H1 (cell line): Measurements from ENCODE around the gene CELSR1. TPM values are rescaled to one million over a fixed set of nuclear protein-coding genes. Genes with fewer than 3 reads are reported as not detected.

Experiments
- CTCF ChIA-PET: fragments of 300-600 bp; sonication (Branson Sonifier 250); formaldehyde crosslinking; loops from one replicate; lab custom pipeline; 2021; ENCODE audit not compliant: partially characterized antibody; lab: Charles Lee
- POLR2A ChIA-PET: fragments of 300-600 bp; sonication (Branson Sonifier 250); formaldehyde crosslinking; loops from one replicate; lab custom pipeline; 2021; ENCODE audit warnings: inconsistent platforms; ENCODE audit not compliant: partially characterized antibody; lab: Charles Lee
- DNase-seq, 2 experiments: peaks; one replicate each; pipeline versions ENCODE4 v3.0.0 to v3.0.0-alpha.2; 2010 to 2022; ENCODE audit warnings: low spot score in 2 of 2, low read depth in 1 of 2, mixed read lengths in 1 of 2
- FAIRE-seq: peaks from 2 replicates; lab custom pipeline; 2011; peaks lifted over from hg19 to GRCh38; lab: Jason Lieb, UNC
- H2AFZ ChIP-seq: 2 replicates; pipeline ENCODE4 v1.8.1; 2012; ENCODE audit warnings: low read length, inconsistent platforms
- H2AK5ac ChIP-seq: 2 replicates; pipeline ENCODE4 v1.6.1; 2013; ENCODE audit warnings: low read depth, low read length
- H2BK120ac ChIP-seq: replicated peaks from 2 replicates; pipeline ENCODE3; 2013; ENCODE audit warnings: low read depth, low read length, inconsistent platforms
- H2BK12ac ChIP-seq: 2 replicates; pipeline ENCODE4 v1.6.1; 2013; ENCODE audit warnings: low read depth, low read length
- H2BK15ac ChIP-seq: 2 replicates; pipeline ENCODE4 v1.6.1; 2013; ENCODE audit warnings: low read length
- H2BK20ac ChIP-seq: 2 replicates; pipeline ENCODE4 v1.6.1; 2013; ENCODE audit warnings: low read length
- H2BK5ac ChIP-seq: 2 replicates; pipeline ENCODE4 v1.6.1; 2013; ENCODE audit warnings: low read depth, low read length
- H3K14ac ChIP-seq: 2 replicates; pipeline ENCODE4 v1.6.1; 2013; ENCODE audit warnings: inconsistent platforms; ENCODE audit not compliant: insufficient read length
- H3K18ac ChIP-seq: 2 replicates; pipeline ENCODE4 v1.6.1; 2013; ENCODE audit warnings: low read length; ENCODE audit errors: extremely low read depth
- H3K23ac ChIP-seq: 2 replicates; pipeline ENCODE4 v1.6.1; 2013; ENCODE audit warnings: inconsistent platforms; ENCODE audit not compliant: insufficient read length
- H3K23me2 ChIP-seq: 2 replicates; pipeline ENCODE4 v1.6.1; 2013; ENCODE audit warnings: low read depth, low read length
- H3K27ac ChIP-seq: 2 replicates; pipeline ENCODE4 v1.6.1; 2011; ENCODE audit warnings: low read depth, low read length, inconsistent platforms
- H3K27me3 ChIP-seq, 4 experiments: replicated peaks in 1 of 4; 1 replicate in 1 of 4; 2 replicates in 3 of 4; pipeline versions ENCODE4 v1.6.1 to v1.8.1; 2011 to 2013; ENCODE audit warnings: low read length in 3 of 4, mild to moderate bottlenecking in 3 of 4, inconsistent platforms in 2 of 4, mixed read lengths in 2 of 4, moderate library complexity in 1 of 4; ENCODE audit not compliant: control insufficient read depth in 3 of 4, insufficient read depth in 3 of 4; ENCODE audit errors: extremely low read depth in 1 of 4
- H3K36me3 ChIP-seq, 4 experiments: 2 replicates each; pipeline versions ENCODE4 v1.6.1 to v1.8.1; 2011 to 2013; ENCODE audit warnings: mild to moderate bottlenecking in 4 of 4, low read length in 3 of 4, moderate library complexity in 2 of 4, control low read depth in 1 of 4, inconsistent platforms in 1 of 4; ENCODE audit not compliant: insufficient read depth in 4 of 4, control insufficient read depth in 2 of 4
- H3K4ac ChIP-seq: replicated peaks from 2 replicates; pipeline ENCODE3; 2013; ENCODE audit warnings: low read length, low read depth, mixed read lengths, inconsistent platforms; ENCODE audit not compliant: insufficient read length
- H3K4me1 ChIP-seq, 4 experiments: replicated peaks in 1 of 4; 1 replicate in 1 of 4; 2 replicates in 3 of 4; pipeline versions ENCODE4 v1.6.1 to v1.8.1; 2011 to 2013; ENCODE audit warnings: low read length in 3 of 4, inconsistent platforms in 2 of 4, mixed read lengths in 1 of 4; ENCODE audit not compliant: insufficient read depth in 4 of 4, control insufficient read depth in 3 of 4
- H3K4me2 ChIP-seq, 2 experiments: 2 replicates each; pipeline versions ENCODE4 v1.6.1 to v1.8.1; 2011 to 2013; ENCODE audit warnings: low read depth in 2 of 2, low read length in 2 of 2, control low read depth in 1 of 2, inconsistent platforms in 1 of 2, mild to moderate bottlenecking in 1 of 2; ENCODE audit not compliant: insufficient read depth in 1 of 2
- H3K4me3 ChIP-seq, 4 experiments: fragments of 200-600, 300-600 bp in 1 of 4; sonication (generic), shearing (Covaris generic), sonication (Bioruptor Twin) in 1 of 4; 2 replicates each; pipeline versions ENCODE4 v1.5.1 to v1.8.1; 2011 to 2016; ENCODE audit warnings: low read length in 4 of 4, low read depth in 3 of 4, control low read depth in 2 of 4, inconsistent platforms in 2 of 4, mild to moderate bottlenecking in 2 of 4, mixed read lengths in 1 of 4, moderate library complexity in 1 of 4; ENCODE audit not compliant: insufficient read depth in 2 of 4; ENCODE audit errors: extremely low read depth in 1 of 4
- H3K56ac ChIP-seq: replicated peaks from 2 replicates; pipeline ENCODE3; 2013; ENCODE audit warnings: low read depth, mild to moderate bottlenecking, mixed read lengths, low read length, inconsistent platforms; ENCODE audit not compliant: insufficient read length
- H3K79me1 ChIP-seq: 2 replicates; pipeline ENCODE4 v1.6.1; 2013; ENCODE audit warnings: low read depth, low read length, control low read depth
- H3K79me2 ChIP-seq, 2 experiments: 2 replicates each; pipeline versions ENCODE4 v1.6.1 to v1.8.1; 2012 to 2013; ENCODE audit warnings: low read length in 2 of 2, mild to moderate bottlenecking in 2 of 2, inconsistent platforms in 1 of 2; ENCODE audit not compliant: insufficient read depth in 2 of 2, control insufficient read depth in 1 of 2
- H3K9ac ChIP-seq, 4 experiments: replicated peaks in 1 of 4; 1 replicate in 1 of 4; 2 replicates in 3 of 4; pipeline versions ENCODE4 v1.6.1 to v1.8.1; 2011 to 2013; ENCODE audit warnings: low read depth in 3 of 4, low read length in 3 of 4, control low read depth in 2 of 4, mild to moderate bottlenecking in 2 of 4, moderate library complexity in 2 of 4, inconsistent platforms in 1 of 4; ENCODE audit errors: extremely low read depth in 1 of 4
- H3K9me3 ChIP-seq, 2 experiments: 2 replicates each; pipeline versions ENCODE4 v1.6.1 to v1.8.1; 2012 to 2013; ENCODE audit warnings: mild to moderate bottlenecking in 2 of 2, moderate library complexity in 2 of 2, control low read depth in 1 of 2, inconsistent platforms in 1 of 2, low read depth in 1 of 2, low read length in 1 of 2, mixed read lengths in 1 of 2; ENCODE audit not compliant: insufficient read depth in 2 of 2
- H4K20me1 ChIP-seq, 2 experiments: replicated peaks in 1 of 2; 2 replicates each; pipeline versions ENCODE3 to v1.8.1; 2011 to 2013; ENCODE audit warnings: inconsistent platforms in 2 of 2, low read length in 2 of 2, mild to moderate bottlenecking in 1 of 2; ENCODE audit not compliant: insufficient read depth in 2 of 2, control insufficient read depth in 1 of 2
- H4K5ac ChIP-seq: 2 replicates; pipeline ENCODE4 v1.6.1; 2013; ENCODE audit warnings: low read length, low read depth, mixed read lengths, inconsistent platforms; ENCODE audit not compliant: insufficient read length
- H4K8ac ChIP-seq: 2 replicates; pipeline ENCODE4 v1.8.0; 2013; ENCODE audit warnings: mild to moderate bottlenecking, moderate library complexity, low read length, inconsistent platforms; ENCODE audit not compliant: insufficient read depth; ENCODE audit errors: extremely low read depth
- H4K91ac ChIP-seq: replicated peaks from 2 replicates; pipeline ENCODE3; 2013; ENCODE audit warnings: low read length, mixed read lengths, inconsistent platforms; ENCODE audit not compliant: insufficient read length
- KDM1A ChIP-seq: fragments of 200-600, 300-600 bp; sonication (generic); IDR thresholded peaks from 2 replicates; pipeline ENCODE4 v1.7.1; 2016; ENCODE audit warnings: mild to moderate bottlenecking, low read length, borderline replicate concordance
- POLR2AphosphoS5 ChIP-seq: IDR thresholded peaks from 2 replicates; pipeline ENCODE4 v1.6.1; 2011; ENCODE audit warnings: low read depth, low read length
- WGBS, 2 experiments: shearing (Covaris generic) in 1 of 2; methylation state at CpG; one replicate each; pipeline versions ENCODE4 v1.1.6 to v1.1.7; 2013 to 2015; ENCODE audit warnings: low lambda C conversion rate in 2 of 2, mixed read lengths in 2 of 2, inconsistent platforms in 1 of 2, low coverage in 1 of 2, missing lambda C conversion rate in 1 of 2; ENCODE audit not compliant: insufficient replicate concordance in 2 of 2, insufficient coverage in 1 of 2, insufficient read length in 1 of 2; ENCODE audit errors: extremely low coverage in 1 of 2, missing lambda C conversion rate in 1 of 2; 5-methylcytosine and 5-hydroxymethylcytosine counted together
- polyA plus RNA-seq, 7 experiments: library from polyadenylated mRNA; depleted of rRNA in 3 of 7; stranded (reverse) in 5 of 7; unstranded in 2 of 7; fragments of >200 nt in 5 of 7; fragments of 200-250 nt in 2 of 7; gene quantifications; 1 replicate in 5 of 7; 2 replicates in 1 of 7; 4 replicates in 1 of 7; pipeline versions ENCODE4 v1.2.1 to v1.2.3, GENCODE V29; 2011 to 2013; ENCODE audit warnings: missing spikeins in 2 of 7, mixed read lengths in 2 of 7
- total RNA-seq: library from RNA; stranded (reverse); fragmentation: NEBNext Ultra II Directional; extraction: Animal tissue kit (Norgen Biotek cat#: 25700); gene quantifications from 2 replicates; pipeline ENCODE4 v1.2.1, GENCODE V29; 2021

Gene CELSR1
- total and polyA plus RNA-seq, 2 of the 8 experiments (the other 6 are each of a cell fraction or from before 2014, with no cell fraction given): 9.0 to 12.4 TPM

- DNase-seq: no peak
Observed at GRCh38 chr22:46354993-46355305, 182.5 kb downstream of the CELSR1 start.

More at GRCh38 chr22:46354993-46355305, 182.5 kb downstream of the CELSR1 start:
- H2BK15ac ChIP-seq: no peak overlapping the region
- H2AFZ ChIP-seq: no peak overlapping the region
- H3K27ac ChIP-seq: no peak overlapping the region
- no peak overlapping the region for H3K23ac ChIP-seq
- FAIRE-seq: no peak
- H4K8ac ChIP-seq: no peak overlapping the region
- H3K56ac ChIP-seq: no peak overlapping the region
- CTCF ChIA-PET: interaction anchor here (0.6 to 5.8 kb wide), 11 partner anchors 12 to 220 kb away, joined by 3 to 60 read pairs (median 4); partner anchors contain the start of gene CELSR1
- no peaks in the 10 kb centered on the region for H3K4me1 ChIP-seq
- H2BK20ac ChIP-seq: no peak overlapping the region
- H3K36me3 ChIP-seq: peaks cover 13 to 54% (median 41%) of the 10 kb centered on the region in 4 experiments; a peak in 7 of 8 replicates
- no peaks in the 10 kb centered on the region for H3K27me3 ChIP-seq
- peaks cover 13 to 27% of the 10 kb centered on the region in 2 experiments for H4K20me1 ChIP-seq
- no peak overlapping the region for H3K4me3 ChIP-seq
- no peak overlapping the region for H3K4me2 ChIP-seq
- H3K4ac ChIP-seq: no peak overlapping the region
- H3K79me2 ChIP-seq: no peaks in the 10 kb centered on the region
- H2BK5ac ChIP-seq: no peak overlapping the region
- H2BK120ac ChIP-seq: no peak overlapping the region
- no peaks in the 10 kb centered on the region for H3K9me3 ChIP-seq
- no peak for TF ChIP-seq POLR2AphosphoS5
- 0 out of 2 replicates have a peak, but pooled peaks have one; percentile 31 for TF ChIP-seq KDM1A
- TF ChIP-seq, all 59 proteins: peak for 1
- Histone ChIP-seq H2AK5ac (no peak overlapping the region), H4K91ac (no peak overlapping the region), H3K79me1 (0 out of 2 replicates have a peak, but pooled peaks cover 4% of the 10 kb centered on the region), H3K9ac (no peak overlapping the region), H3K23me2 (no peaks in the 10 kb centered on the region), H3K18ac (no peak overlapping the region), H3K14ac (no peak overlapping the region), H4K5ac (no peak overlapping the region), H2BK12ac (no peak overlapping the region)
- POLR2A ChIA-PET: interaction anchor here (0.6 to 1.9 kb wide), 2 partner anchors 15 to 187 kb away, joined by 3 to 4 read pairs; no protein-coding TSS in a partner anchor
- 93% methylated on average over 7 of the region's 7 CpGs; no CpG with 5 or more reads in 1 of the 2 experiments for WGBS, 2 experiments
